ENCODE results near the gene TBX21. TPM values are rescaled to one million over a fixed set of nuclear protein-coding genes. Genes with fewer than 3 reads are reported as not detected.

Gene TBX21
- total and polyA plus RNA-seq, 2 donors = 0.11 to 0.25 TPM

- 1% methylated on average over 65 of the region's 65 CpGs for WGBS
- no peak for DNase-seq (ENCODE audit: extremely low spot score)
- Histone ChIP-seq H3K4me3 (ENCODE audit: low read depth, low read length) (peak overlapping the region; percentile 96), H3K4me1 (ENCODE audit: insufficient read depth) (no peaks in the 10 kb centered on the region), H3K27ac (ENCODE audit: low read depth) (peak overlapping the region; percentile 84), H3K36me3 (ENCODE audit: insufficient read depth) (no peaks in the 10 kb centered on the region)
Observed at GRCh38 chr17:47694581-47695428, 38.2 kb upstream of the TBX21 start.

GRCh38 chr17:47695429-47696376, 37.3 kb upstream of the TBX21 start:
- 44% methylated on average over 47 of the region's 47 CpGs for WGBS
- no peak for DNase-seq (ENCODE audit: extremely low spot score)
- Histone ChIP-seq H3K4me3 (ENCODE audit: low read depth, low read length) (peak overlapping the region; percentile 96), H3K4me1 (ENCODE audit: insufficient read depth) (no peaks in the 10 kb centered on the region), H3K36me3 (ENCODE audit: insufficient read depth) (no peaks in the 10 kb centered on the region), H3K27ac (ENCODE audit: low read depth) (peak overlapping the region; percentile 33)

- Histone ChIP-seq H3K4me1 (ENCODE audit: insufficient read depth) (no peaks in the 10 kb centered on the region), H3K4me3 (ENCODE audit: low read depth, low read length) (no peak overlapping the region), H3K27ac (ENCODE audit: low read depth) (no peak overlapping the region), H3K36me3 (ENCODE audit: insufficient read depth) (no peaks in the 10 kb centered on the region)
- DNase-seq (ENCODE audit: extremely low spot score) = no peak
- WGBS = 75% methylated on average over 11 of the region's 11 CpGs
Observed at GRCh38 chr17:47696717-47697642, 36.1 kb upstream of the TBX21 start.

GRCh38 chr17:47697906-47698711, 34.9 kb upstream of the TBX21 start:
- Histone ChIP-seq H3K27ac (ENCODE audit: low read depth) (no peak overlapping the region), H3K36me3 (ENCODE audit: insufficient read depth) (no peaks in the 10 kb centered on the region), H3K4me3 (ENCODE audit: low read depth, low read length) (no peak overlapping the region), H3K4me1 (ENCODE audit: insufficient read depth) (no peaks in the 10 kb centered on the region)
- no peak for DNase-seq (ENCODE audit: extremely low spot score)
- 77% methylated on average over 9 of the region's 9 CpGs for WGBS

- Histone ChIP-seq H3K36me3 (ENCODE audit: insufficient read depth) (no peaks in the 10 kb centered on the region), H3K4me1 (ENCODE audit: insufficient read depth) (no peaks in the 10 kb centered on the region), H3K4me3 (ENCODE audit: low read depth, low read length) (no peak overlapping the region), H3K27ac (ENCODE audit: low read depth) (no peak overlapping the region)
- no peak for DNase-seq (ENCODE audit: extremely low spot score)
- 64% methylated on average over 25 of the region's 25 CpGs for WGBS
Observed at GRCh38 chr17:47698749-47699535, 34.1 kb upstream of the TBX21 start.

GRCh38 chr17:47699536-47699840, 33.5 kb upstream of the TBX21 start:
- H3K27ac ChIP-seq (ENCODE audit: low read depth) = no peak overlapping the region
- no peak for DNase-seq (ENCODE audit: extremely low spot score)
- no peak overlapping the region for H3K4me3 ChIP-seq (ENCODE audit: low read depth, low read length)
- H3K4me1 ChIP-seq (ENCODE audit: insufficient read depth) = no peaks in the 10 kb centered on the region
- 94% methylated on average over 4 of the region's 4 CpGs for WGBS
- H3K36me3 ChIP-seq (ENCODE audit: insufficient read depth) = no peaks in the 10 kb centered on the region

GRCh38 chr17:47700471-47701449, 32.3 kb upstream of the TBX21 start:
- Histone ChIP-seq H3K27ac (ENCODE audit: low read depth) (no peak overlapping the region), H3K36me3 (ENCODE audit: insufficient read depth) (no peaks in the 10 kb centered on the region), H3K4me1 (ENCODE audit: insufficient read depth) (no peaks in the 10 kb centered on the region), H3K4me3 (ENCODE audit: low read depth, low read length) (no peak overlapping the region)
- 85% methylated on average over 13 of the region's 13 CpGs for WGBS
- DNase-seq (ENCODE audit: extremely low spot score) = no peak

- DNase-seq (ENCODE audit: extremely low spot score) = no peak
- H3K4me3 ChIP-seq (ENCODE audit: low read depth, low read length) = no peak overlapping the region
- H3K27ac ChIP-seq (ENCODE audit: low read depth) = no peak overlapping the region
- WGBS = 82% methylated on average over 4 of the region's 4 CpGs
- no peaks in the 10 kb centered on the region for H3K36me3 ChIP-seq (ENCODE audit: insufficient read depth)
- H3K4me1 ChIP-seq (ENCODE audit: insufficient read depth) = no peaks in the 10 kb centered on the region
Observed at GRCh38 chr17:47701608-47702007, 31.4 kb upstream of the TBX21 start.

- no peaks in the 10 kb centered on the region for H3K4me1 ChIP-seq (ENCODE audit: insufficient read depth)
- H3K27ac ChIP-seq (ENCODE audit: low read depth) = no peak overlapping the region
Observed at GRCh38 chr17:47702391-47702995, 30.5 kb upstream of the TBX21 start.

GRCh38 chr17:47703191-47703591, 29.8 kb upstream of the TBX21 start:
- WGBS = 68% methylated on average over 15 of the region's 15 CpGs
- DNase-seq (ENCODE audit: extremely low spot score) = no peak
- Histone ChIP-seq H3K27ac (ENCODE audit: low read depth) (no peak overlapping the region), H3K36me3 (ENCODE audit: insufficient read depth) (no peaks in the 10 kb centered on the region), H3K4me3 (ENCODE audit: low read depth, low read length) (no peak overlapping the region), H3K4me1 (ENCODE audit: insufficient read depth) (no peaks in the 10 kb centered on the region)

More at GRCh38 chr17:47702391-47702995, 30.5 kb upstream of the TBX21 start:
- no peak for DNase-seq (ENCODE audit: extremely low spot score)
- Histone ChIP-seq H3K4me3 (ENCODE audit: low read depth, low read length) (no peak overlapping the region), H3K36me3 (ENCODE audit: insufficient read depth) (no peaks in the 10 kb centered on the region)
- WGBS = 80% methylated on average over 12 of the region's 12 CpGs

GRCh38 chr17:47703671-47704070, 29.4 kb upstream of the TBX21 start:
- Histone ChIP-seq H3K4me1 (ENCODE audit: insufficient read depth) (no peaks in the 10 kb centered on the region), H3K36me3 (ENCODE audit: insufficient read depth) (no peaks in the 10 kb centered on the region), H3K27ac (ENCODE audit: low read depth) (no peak overlapping the region), H3K4me3 (ENCODE audit: low read depth, low read length) (no peak overlapping the region)
- no peak for DNase-seq (ENCODE audit: extremely low spot score)
- 90% methylated on average over 5 of the region's 5 CpGs for WGBS

Data from urinary bladder (tissue), 4 donors.